Measurements from ENCODE around the gene ADPRM.

The ADPRM gene

DNA sequence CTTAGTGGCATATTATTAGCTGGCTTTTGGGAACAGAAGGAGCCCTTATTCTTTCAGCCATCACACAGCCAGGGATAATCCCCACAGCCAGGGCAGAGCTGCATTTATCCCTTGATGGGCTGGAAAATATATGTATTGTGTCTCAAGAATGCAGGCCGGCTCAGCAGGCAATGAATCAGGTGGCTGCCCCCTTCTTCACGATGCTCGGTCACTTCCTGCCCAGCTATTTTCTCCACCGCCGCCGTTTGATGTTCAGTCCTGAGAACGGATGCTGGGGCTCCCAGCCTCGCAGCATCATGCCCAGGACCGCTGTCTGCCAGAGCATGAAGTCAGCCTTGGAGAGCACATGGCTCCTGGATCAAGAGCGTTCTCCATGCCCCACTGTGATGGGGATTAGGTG, 36.0 kb upstream of the ADPRM start:
- H3K27me3 ChIP-seq (ENCODE audit: control insufficient read depth in 2 of 2, insufficient read depth in 2 of 2, low read length in 2 of 2), result no peaks in the 10 kb centered on the region
- H3K36me3 ChIP-seq (ENCODE audit: control insufficient read depth in 2 of 2, insufficient read depth in 2 of 2, low read length in 2 of 2), result peaks cover 0 to 4% of the 10 kb centered on the region in 2 donors
- H3K27ac ChIP-seq (ENCODE audit: low read depth in 2 of 2, low read length in 2 of 2), result no peak overlapping the region
- no peaks in the 10 kb centered on the region for H3K9me3 ChIP-seq (ENCODE audit: control insufficient read depth in 2 of 2, low read length in 2 of 2)
- H3K9ac ChIP-seq (ENCODE audit: low read depth in 1 of 2, low read length in 2 of 2), result no peak overlapping the region
- H3K4me1 ChIP-seq (ENCODE audit: control insufficient read depth in 2 of 2, insufficient read depth in 2 of 2, low read length in 2 of 2), result no peaks in the 10 kb centered on the region
- no peak overlapping the region for H3K4me3 ChIP-seq (ENCODE audit: low read length in 2 of 2)

DNA sequence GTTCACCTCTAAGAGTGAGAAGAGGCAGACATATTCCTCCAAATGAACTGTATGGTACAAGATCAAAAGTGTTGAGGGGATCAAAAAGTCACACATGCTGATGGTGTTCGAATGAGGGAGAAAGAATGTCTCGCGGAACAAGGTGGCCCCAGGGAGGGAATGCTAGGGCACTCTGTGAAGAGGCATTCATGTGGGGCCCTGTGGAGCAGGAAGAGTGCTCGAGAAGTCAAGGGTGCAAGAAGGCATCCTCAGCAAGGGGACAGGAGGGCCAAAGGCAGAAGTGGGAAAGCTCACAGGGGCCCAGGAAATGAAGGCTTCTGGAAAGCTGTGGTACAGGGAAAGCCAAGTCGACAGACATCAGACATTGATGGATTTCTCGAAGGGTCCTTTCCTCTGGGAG, 34.2 kb upstream of the ADPRM start:
- H3K9ac ChIP-seq (ENCODE audit: low read depth in 1 of 2, low read length in 2 of 2), result no peak overlapping the region
- H3K27ac ChIP-seq (ENCODE audit: low read depth in 2 of 2, low read length in 2 of 2), result no peak overlapping the region
- H3K36me3 ChIP-seq (ENCODE audit: control insufficient read depth in 2 of 2, insufficient read depth in 2 of 2, low read length in 2 of 2), result peaks cover 0 to 4% of the 10 kb centered on the region in 2 donors
- H3K4me3 ChIP-seq (ENCODE audit: low read length in 2 of 2), result no peak overlapping the region
- H3K9me3 ChIP-seq (ENCODE audit: control insufficient read depth in 2 of 2, low read length in 2 of 2), result no peaks in the 10 kb centered on the region
- H3K27me3 ChIP-seq (ENCODE audit: control insufficient read depth in 2 of 2, insufficient read depth in 2 of 2, low read length in 2 of 2), result no peaks in the 10 kb centered on the region
- H3K4me1 ChIP-seq (ENCODE audit: control insufficient read depth in 2 of 2, insufficient read depth in 2 of 2, low read length in 2 of 2), result no peaks in the 10 kb centered on the region

DNA sequence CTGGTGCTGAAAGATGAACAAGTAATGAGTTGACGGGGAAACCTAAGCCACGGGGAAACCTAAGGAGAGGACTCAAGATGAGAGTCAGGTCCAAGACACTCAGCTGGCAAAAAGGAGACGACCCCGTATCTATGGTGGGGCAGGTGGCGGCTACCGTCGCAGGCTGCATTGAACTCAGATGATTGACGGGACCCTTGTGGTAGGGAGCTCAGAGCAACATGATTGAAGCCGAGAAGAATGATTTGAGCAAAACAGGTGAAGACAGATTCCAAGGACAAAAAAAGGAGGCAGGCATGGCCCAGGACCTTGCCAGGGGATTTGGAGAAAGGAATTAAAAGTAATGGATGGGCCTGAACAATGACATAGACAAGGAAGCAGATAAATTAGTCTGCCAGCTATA, 32.8 kb upstream of the ADPRM start:
- Histone ChIP-seq H3K4me3 (ENCODE audit: low read length in 2 of 2) (no peak overlapping the region), H3K9me3 (ENCODE audit: control insufficient read depth in 2 of 2, low read length in 2 of 2) (no peaks in the 10 kb centered on the region), H3K27ac (ENCODE audit: low read depth in 2 of 2, low read length in 2 of 2) (no peak overlapping the region)

DNA sequence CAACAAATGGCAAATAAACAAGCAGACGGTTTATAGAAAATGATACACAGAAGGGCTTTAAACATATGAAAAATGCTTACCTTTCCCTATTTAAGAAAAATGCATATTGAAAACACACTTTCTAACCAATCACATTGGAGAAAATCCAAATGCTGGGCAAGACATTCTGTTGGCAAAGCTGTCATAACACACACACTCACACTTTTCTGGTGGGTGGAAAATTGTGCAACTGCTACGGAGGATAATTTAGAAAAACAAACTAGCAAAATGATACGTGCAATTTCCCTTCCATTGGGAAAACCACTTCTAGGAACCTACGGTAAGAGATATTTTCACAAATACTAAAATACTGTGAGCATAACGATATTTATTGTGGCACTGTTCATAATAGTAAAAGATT, 30.5 kb upstream of the ADPRM start:
- H3K4me1 ChIP-seq (ENCODE audit: control insufficient read depth in 2 of 2, insufficient read depth in 2 of 2, low read length in 2 of 2), result no peaks in the 10 kb centered on the region
- H3K9ac ChIP-seq (ENCODE audit: low read depth in 1 of 2, low read length in 2 of 2), result no peak overlapping the region
- H3K27ac ChIP-seq (ENCODE audit: low read depth in 2 of 2, low read length in 2 of 2), result no peak overlapping the region
- no peaks in the 10 kb centered on the region for H3K27me3 ChIP-seq (ENCODE audit: control insufficient read depth in 2 of 2, insufficient read depth in 2 of 2, low read length in 2 of 2)
- H3K9me3 ChIP-seq (ENCODE audit: control insufficient read depth in 2 of 2, low read length in 2 of 2), result no peaks in the 10 kb centered on the region
- no peak overlapping the region for H3K4me3 ChIP-seq (ENCODE audit: low read length in 2 of 2)
- H3K36me3 ChIP-seq (ENCODE audit: control insufficient read depth in 2 of 2, insufficient read depth in 2 of 2, low read length in 2 of 2), result no peaks in the 10 kb centered on the region

More for the DNA sequence above, 32.8 kb upstream of the ADPRM start:
- Histone ChIP-seq H3K36me3 (ENCODE audit: control insufficient read depth in 2 of 2, insufficient read depth in 2 of 2, low read length in 2 of 2) (peaks cover 0 to 4% of the 10 kb centered on the region in 2 donors), H3K4me1 (ENCODE audit: control insufficient read depth in 2 of 2, insufficient read depth in 2 of 2, low read length in 2 of 2) (no peaks in the 10 kb centered on the region), H3K9ac (ENCODE audit: low read depth in 1 of 2, low read length in 2 of 2) (no peak overlapping the region), H3K27me3 (ENCODE audit: control insufficient read depth in 2 of 2, insufficient read depth in 2 of 2, low read length in 2 of 2) (no peaks in the 10 kb centered on the region)

DNA sequence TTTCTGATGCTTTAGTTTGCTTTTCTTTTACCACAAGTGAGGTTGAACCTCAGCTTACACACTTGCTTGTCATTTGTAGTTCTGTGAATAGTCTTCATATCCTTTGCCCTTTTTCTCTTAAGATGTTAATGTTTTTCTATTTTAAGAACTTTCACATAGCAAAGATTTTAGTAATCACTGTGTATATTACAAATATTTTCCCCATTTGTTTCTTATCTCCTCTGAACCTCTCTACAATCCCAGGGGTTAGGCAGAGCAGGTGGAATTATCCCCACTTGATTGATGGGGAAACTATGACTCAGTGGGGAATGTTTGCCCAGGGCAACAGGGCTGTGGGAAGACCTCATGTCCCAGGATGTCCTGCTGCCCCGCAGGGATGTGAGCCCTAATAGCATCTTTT, 28.6 kb upstream of the ADPRM start:
- Histone ChIP-seq H3K4me3 (ENCODE audit: low read length in 2 of 2) (no peak overlapping the region), H3K36me3 (ENCODE audit: control insufficient read depth in 2 of 2, insufficient read depth in 2 of 2, low read length in 2 of 2) (no peaks in the 10 kb centered on the region), H3K9me3 (ENCODE audit: control insufficient read depth in 2 of 2, low read length in 2 of 2) (no peaks in the 10 kb centered on the region), H3K4me1 (ENCODE audit: control insufficient read depth in 2 of 2, insufficient read depth in 2 of 2, low read length in 2 of 2) (no peaks in the 10 kb centered on the region), H3K27me3 (ENCODE audit: control insufficient read depth in 2 of 2, insufficient read depth in 2 of 2, low read length in 2 of 2) (no peaks in the 10 kb centered on the region), H3K27ac (ENCODE audit: low read depth in 2 of 2, low read length in 2 of 2) (no peak overlapping the region), H3K9ac (ENCODE audit: low read depth in 1 of 2, low read length in 2 of 2) (no peak overlapping the region)

DNA sequence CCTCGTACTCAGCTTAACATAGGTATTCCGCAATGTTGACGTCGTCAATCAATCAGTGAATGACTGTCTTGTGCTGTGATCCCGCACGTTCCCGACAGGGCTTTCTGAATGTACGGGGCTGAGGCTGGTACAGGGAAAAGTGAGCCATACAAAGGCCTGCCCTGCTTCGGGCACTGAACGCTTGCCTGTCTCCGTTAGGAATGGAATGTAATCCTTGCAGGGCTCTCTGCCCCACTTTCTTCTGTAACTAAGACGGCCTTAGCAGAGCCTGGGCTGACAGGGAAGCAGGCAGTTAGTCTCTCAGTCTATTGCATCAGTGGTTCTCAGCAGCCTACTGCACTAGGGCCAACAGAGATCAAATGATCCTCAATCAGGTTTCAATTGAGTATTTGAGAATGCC, 24.1 kb upstream of the ADPRM start:
- Histone ChIP-seq H3K27ac (ENCODE audit: low read depth in 2 of 2, low read length in 2 of 2) (no peak overlapping the region), H3K9me3 (ENCODE audit: control insufficient read depth in 2 of 2, low read length in 2 of 2) (no peaks in the 10 kb centered on the region), H3K27me3 (ENCODE audit: control insufficient read depth in 2 of 2, insufficient read depth in 2 of 2, low read length in 2 of 2) (no peaks in the 10 kb centered on the region), H3K4me1 (ENCODE audit: control insufficient read depth in 2 of 2, insufficient read depth in 2 of 2, low read length in 2 of 2) (no peaks in the 10 kb centered on the region), H3K36me3 (ENCODE audit: control insufficient read depth in 2 of 2, insufficient read depth in 2 of 2, low read length in 2 of 2) (peaks cover 5 to 13% of the 10 kb centered on the region in 2 donors), H3K4me3 (ENCODE audit: low read length in 2 of 2) (no peak overlapping the region), H3K9ac (ENCODE audit: low read depth in 1 of 2, low read length in 2 of 2) (no peak overlapping the region)

DNA sequence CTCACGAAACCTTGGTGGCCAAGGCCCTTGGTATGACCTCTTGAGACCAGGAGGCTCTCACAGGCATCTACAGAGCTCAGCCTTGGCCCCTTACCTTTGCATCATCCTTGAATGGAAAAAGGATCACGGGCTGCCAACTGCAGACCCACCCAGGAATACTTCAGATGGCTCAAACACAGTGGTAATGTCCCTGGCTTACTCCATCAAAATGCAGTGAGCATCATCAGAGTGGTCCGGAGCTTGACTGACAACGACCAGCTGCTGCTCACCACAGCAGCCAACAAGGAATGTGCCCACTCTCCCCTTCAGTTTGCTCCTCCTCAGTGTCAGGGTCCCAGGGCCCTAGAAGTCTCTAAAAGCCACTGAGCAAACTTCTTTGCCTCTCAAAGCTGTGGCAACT, 22.7 kb upstream of the ADPRM start:
- no peak overlapping the region for H3K9ac ChIP-seq (ENCODE audit: low read depth in 1 of 2, low read length in 2 of 2)
- H3K4me1 ChIP-seq (ENCODE audit: control insufficient read depth in 2 of 2, insufficient read depth in 2 of 2, low read length in 2 of 2), result no peaks in the 10 kb centered on the region
- peaks cover 5 to 19% of the 10 kb centered on the region in 2 donors for H3K36me3 ChIP-seq (ENCODE audit: control insufficient read depth in 2 of 2, insufficient read depth in 2 of 2, low read length in 2 of 2)
- no peak overlapping the region for H3K27ac ChIP-seq (ENCODE audit: low read depth in 2 of 2, low read length in 2 of 2)
- H3K9me3 ChIP-seq (ENCODE audit: control insufficient read depth in 2 of 2, low read length in 2 of 2), result no peaks in the 10 kb centered on the region
- H3K4me3 ChIP-seq (ENCODE audit: low read length in 2 of 2), result no peak overlapping the region
- H3K27me3 ChIP-seq (ENCODE audit: control insufficient read depth in 2 of 2, insufficient read depth in 2 of 2, low read length in 2 of 2), result no peaks in the 10 kb centered on the region

DNA sequence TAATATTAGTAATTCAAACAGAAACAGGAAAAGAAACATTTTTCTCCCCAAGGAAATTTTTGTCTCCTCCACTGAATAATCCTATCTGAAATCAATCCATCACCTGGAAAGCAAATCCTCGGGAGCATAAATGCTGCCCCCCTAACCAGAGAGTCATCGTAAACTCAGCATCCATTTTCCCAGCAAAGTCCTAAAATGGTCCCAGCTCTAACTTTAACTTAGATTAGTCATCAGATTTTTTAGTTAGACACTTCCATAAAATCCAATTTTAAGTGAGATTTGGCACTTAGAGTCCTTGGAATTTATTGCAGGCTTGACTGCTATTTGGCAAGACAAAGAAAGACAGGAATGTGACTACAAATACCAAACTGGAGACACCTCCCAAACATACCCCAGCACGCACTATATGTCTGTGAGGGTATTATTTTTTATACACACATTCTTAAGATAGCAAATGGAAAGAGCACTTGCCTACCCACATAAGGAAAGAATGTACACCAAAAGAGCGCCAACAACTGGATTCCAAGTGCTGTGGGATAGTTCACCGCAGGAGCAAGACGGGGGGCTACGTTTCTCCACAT, 15.4 kb upstream of the ADPRM start:
- no peaks in the 10 kb centered on the region for H3K9me3 ChIP-seq (ENCODE audit: control insufficient read depth in 2 of 2, low read length in 2 of 2)
- peaks cover 35 to 67% of the 10 kb centered on the region in 2 donors for H3K36me3 ChIP-seq (ENCODE audit: control insufficient read depth in 2 of 2, insufficient read depth in 2 of 2, low read length in 2 of 2)
- no peaks in the 10 kb centered on the region for H3K27me3 ChIP-seq (ENCODE audit: control insufficient read depth in 2 of 2, insufficient read depth in 2 of 2, low read length in 2 of 2)
- H3K27ac ChIP-seq (ENCODE audit: low read depth in 2 of 2, low read length in 2 of 2), result no peak overlapping the region
- H3K4me1 ChIP-seq (ENCODE audit: control insufficient read depth in 2 of 2, insufficient read depth in 2 of 2, low read length in 2 of 2), result no peaks in the 10 kb centered on the region
- no peak overlapping the region for H3K4me3 ChIP-seq (ENCODE audit: low read length in 2 of 2)
- H3K9ac ChIP-seq (ENCODE audit: low read depth in 1 of 2, low read length in 2 of 2), result no peak overlapping the region

DNA sequence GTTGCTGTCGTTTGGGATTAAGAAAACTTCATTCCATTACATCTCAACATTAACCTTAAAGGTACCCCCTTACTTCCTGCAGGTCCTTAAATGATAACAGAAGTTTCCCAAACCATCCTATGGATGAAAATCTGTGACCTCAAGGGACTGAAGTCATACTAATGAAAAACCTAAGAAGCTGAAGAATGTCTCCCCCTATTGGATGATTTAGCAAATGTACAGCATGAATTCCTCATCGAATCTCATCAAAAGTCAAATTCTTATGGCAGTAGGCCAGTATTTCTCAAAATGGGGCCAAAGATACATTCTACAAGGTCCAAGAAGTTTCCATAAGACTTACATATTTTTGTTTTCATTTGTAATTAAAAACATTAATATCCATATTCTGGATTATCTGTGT, 13.5 kb upstream of the ADPRM start:
- H3K4me1 ChIP-seq (ENCODE audit: control insufficient read depth in 2 of 2, insufficient read depth in 2 of 2, low read length in 2 of 2), result no peaks in the 10 kb centered on the region
- no peaks in the 10 kb centered on the region for H3K27me3 ChIP-seq (ENCODE audit: control insufficient read depth in 2 of 2, insufficient read depth in 2 of 2, low read length in 2 of 2)
- H3K36me3 ChIP-seq (ENCODE audit: control insufficient read depth in 2 of 2, insufficient read depth in 2 of 2, low read length in 2 of 2), result peaks cover 43 to 62% of the 10 kb centered on the region in 2 donors
- H3K27ac ChIP-seq (ENCODE audit: low read depth in 2 of 2, low read length in 2 of 2), result no peak overlapping the region
- H3K4me3 ChIP-seq (ENCODE audit: low read length in 2 of 2), result no peak overlapping the region
- H3K9me3 ChIP-seq (ENCODE audit: control insufficient read depth in 2 of 2, low read length in 2 of 2), result no peaks in the 10 kb centered on the region
- no peak overlapping the region for H3K9ac ChIP-seq (ENCODE audit: low read depth in 1 of 2, low read length in 2 of 2)

DNA sequence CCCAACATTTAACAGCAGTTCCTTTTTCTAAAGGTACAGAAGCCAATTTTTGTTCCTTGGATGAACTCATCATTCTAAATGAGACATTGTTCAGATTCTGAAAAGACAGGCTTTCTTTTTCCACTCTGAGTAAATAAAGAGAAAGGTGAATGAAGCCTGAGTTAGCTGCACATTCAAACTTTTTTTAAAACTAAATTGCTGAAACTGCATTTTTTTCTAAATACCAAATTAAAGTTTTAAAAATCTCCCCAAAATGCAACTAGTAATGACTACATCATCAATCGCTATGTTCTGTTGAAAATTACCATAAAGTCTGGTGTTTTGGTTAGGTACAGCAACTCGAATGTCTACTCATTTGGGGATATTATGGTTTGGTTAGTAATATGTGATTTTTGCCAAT, 9.9 kb upstream of the ADPRM start:
- Histone ChIP-seq H3K4me3 (ENCODE audit: low read length in 2 of 2) (no peak overlapping the region), H3K4me1 (ENCODE audit: control insufficient read depth in 2 of 2, insufficient read depth in 2 of 2, low read length in 2 of 2) (no peaks in the 10 kb centered on the region), H3K9ac (ENCODE audit: low read depth in 1 of 2, low read length in 2 of 2) (no peak overlapping the region), H3K27me3 (ENCODE audit: control insufficient read depth in 2 of 2, insufficient read depth in 2 of 2, low read length in 2 of 2) (no peaks in the 10 kb centered on the region), H3K9me3 (ENCODE audit: control insufficient read depth in 2 of 2, low read length in 2 of 2) (no peaks in the 10 kb centered on the region), H3K36me3 (ENCODE audit: control insufficient read depth in 2 of 2, insufficient read depth in 2 of 2, low read length in 2 of 2) (peaks cover 52 to 63% of the 10 kb centered on the region in 2 donors), H3K27ac (ENCODE audit: low read depth in 2 of 2, low read length in 2 of 2) (no peak overlapping the region)

All from mucosa of rectum (tissue), 2 donors.